ENCODE results near the gene PPP1R14B.

Gene PPP1R14B

GRCh38 chr11:64285885-64286800 lies 39.4 kb upstream of the PPP1R14B start:
- peaks cover 5% of the 10 kb centered on the region for H3K27me3 Mint-ChIP-seq
- ATAC-seq (ENCODE audit: low read depth) (no peak), DNase-seq (ENCODE audit: low spot score in 2 of 2) (no peak)
- H3K27ac Mint-ChIP-seq, result peak overlapping the region; percentile 99
- H3K4me1 Mint-ChIP-seq, result peaks cover 17% of the 10 kb centered on the region
- H3K9me3 Mint-ChIP-seq, result no peaks in the 10 kb centered on the region
- H3K4me3 Mint-ChIP-seq, result peak overlapping the region; percentile 97
- peaks cover 5% of the 10 kb centered on the region for H3K36me3 Mint-ChIP-seq

GRCh38 chr11:64284962-64285884 lies 38.5 kb upstream of the PPP1R14B start, which contains the start of gene GPR137:
GPR137 (plus strand) TSS chr11:64285848; CDS start chr11:64286525, 677 bp downstream.
- Mint-ChIP-seq H3K36me3 (peaks cover 6% of the 10 kb centered on the region), H3K9me3 (no peaks in the 10 kb centered on the region)

GRCh38 chr11:64284048-64284961 lies 37.6 kb upstream of the PPP1R14B start, which contains the start of gene BAD:
BAD (minus strand) TSS chr11:64284665; CDS start chr11:64284368, 297 bp downstream.
- Mint-ChIP-seq H3K36me3 (peaks cover 6% of the 10 kb centered on the region), H3K4me3 (peak within 1 kb of the TSS; percentile 97), H3K9me3 (no peaks in the 10 kb centered on the region), H3K4me1 (peaks cover 13% of the 10 kb centered on the region), H3K27ac (peak within 1 kb of the TSS; percentile 99), H3K27me3 (no peaks in the 10 kb centered on the region)
- DNase-seq (ENCODE audit: low spot score in 2 of 2) (peak; percentile 80 to 87), ATAC-seq (ENCODE audit: low read depth) (peak; percentile 74)

More at GRCh38 chr11:64284962-64285884, 38.5 kb upstream of the PPP1R14B start, which contains the start of gene GPR137:
- peak; percentile 98 to 100 for DNase-seq (ENCODE audit: low spot score in 2 of 2)
- ATAC-seq (ENCODE audit: low read depth), result peak; percentile 71
- Mint-ChIP-seq H3K27ac (peak within 1 kb of the TSS; percentile 99), H3K27me3 (no peaks in the 10 kb centered on the region), H3K4me3 (peak within 1 kb of the TSS; percentile 97), H3K4me1 (peaks cover 13% of the 10 kb centered on the region)

- Mint-ChIP-seq H3K36me3 (peaks cover 11% of the 10 kb centered on the region), H3K9me3 (no peaks in the 10 kb centered on the region), H3K4me1 (peaks cover 13% of the 10 kb centered on the region), H3K4me3 (peak overlapping the region; percentile 51), H3K27me3 (no peaks in the 10 kb centered on the region), H3K27ac (peak overlapping the region; percentile 99)
- DNase-seq (ENCODE audit: low spot score in 2 of 2) (no peak), ATAC-seq (ENCODE audit: low read depth) (no peak)
These were observed 36.3 kb upstream of the PPP1R14B start for GRCh38 chr11:64283092-64283491.

GRCh38 chr11:64281957-64282770 lies 35.4 kb upstream of the PPP1R14B start:
- Mint-ChIP-seq H3K27me3 (no peaks in the 10 kb centered on the region), H3K4me3 (no peak overlapping the region), H3K4me1 (peaks cover 13% of the 10 kb centered on the region), H3K36me3 (peaks cover 11% of the 10 kb centered on the region), H3K9me3 (no peaks in the 10 kb centered on the region), H3K27ac (peak overlapping the region; percentile 62)
- ATAC-seq (ENCODE audit: low read depth) (no peak), DNase-seq (ENCODE audit: low spot score in 2 of 2) (no peak)

- no peaks in the 10 kb centered on the region for H3K9me3 Mint-ChIP-seq
- H3K27ac Mint-ChIP-seq, result no peak overlapping the region
- H3K4me1 Mint-ChIP-seq, result peaks cover 3% of the 10 kb centered on the region
- peaks cover 11% of the 10 kb centered on the region for H3K36me3 Mint-ChIP-seq
- DNase-seq (ENCODE audit: low spot score in 2 of 2) (no peak), ATAC-seq (ENCODE audit: low read depth) (no peak)
- no peak overlapping the region for H3K4me3 Mint-ChIP-seq
- H3K27me3 Mint-ChIP-seq, result no peaks in the 10 kb centered on the region
These were observed 31.9 kb upstream of the PPP1R14B start for GRCh38 chr11:64278576-64279190.

GRCh38 chr11:64276653-64277431 lies 30.1 kb upstream of the PPP1R14B start:
- Mint-ChIP-seq H3K27ac (no peak overlapping the region), H3K4me1 (no peaks in the 10 kb centered on the region), H3K4me3 (no peak overlapping the region), H3K36me3 (peaks cover 8% of the 10 kb centered on the region), H3K9me3 (no peaks in the 10 kb centered on the region), H3K27me3 (no peaks in the 10 kb centered on the region)
- ATAC-seq (ENCODE audit: low read depth), result no peak
- DNase-seq (ENCODE audit: low spot score in 2 of 2), result no peak

GRCh38 chr11:64275841-64276240 lies 29.1 kb upstream of the PPP1R14B start:
- ATAC-seq (ENCODE audit: low read depth) (no peak), DNase-seq (ENCODE audit: low spot score in 2 of 2) (no peak)
- Mint-ChIP-seq H3K4me1 (peaks cover under 1% of the 10 kb centered on the region), H3K27me3 (no peaks in the 10 kb centered on the region), H3K36me3 (peaks cover 5% of the 10 kb centered on the region), H3K9me3 (no peaks in the 10 kb centered on the region), H3K27ac (no peak overlapping the region), H3K4me3 (no peak overlapping the region)

- no peak overlapping the region for H3K27ac Mint-ChIP-seq
- H3K4me3 Mint-ChIP-seq, result no peak overlapping the region
- peaks cover 5% of the 10 kb centered on the region for H3K36me3 Mint-ChIP-seq
- H3K4me1 Mint-ChIP-seq, result peaks cover 4% of the 10 kb centered on the region
- no peaks in the 10 kb centered on the region for H3K27me3 Mint-ChIP-seq
- no peaks in the 10 kb centered on the region for H3K9me3 Mint-ChIP-seq
- DNase-seq (ENCODE audit: low spot score in 2 of 2) (no peak), ATAC-seq (ENCODE audit: low read depth) (no peak)
These were observed 28.5 kb upstream of the PPP1R14B start for GRCh38 chr11:64275031-64275800.

GRCh38 chr11:64269540-64270220 lies 22.9 kb upstream of the PPP1R14B start:
- DNase-seq (ENCODE audit: low spot score in 2 of 2) (peak; percentile 88 to 91), ATAC-seq (ENCODE audit: low read depth) (peak; percentile 70)
- H3K4me1 Mint-ChIP-seq, result peaks cover 13% of the 10 kb centered on the region
- peak overlapping the region; percentile 97 for H3K4me3 Mint-ChIP-seq
- H3K9me3 Mint-ChIP-seq, result no peaks in the 10 kb centered on the region
- no peaks in the 10 kb centered on the region for H3K27me3 Mint-ChIP-seq
- H3K36me3 Mint-ChIP-seq, result no peaks in the 10 kb centered on the region
- H3K27ac Mint-ChIP-seq, result peak overlapping the region; percentile 95

All from memory B cell (primary cell).